ENCODE results near the gene AQR.

GRCh38 chr15:34815836-34816235, 153.7 kb downstream of the AQR start:
- TF ChIP-seq EP300 (IDR thresholded peaks at IDR 0.05; ENCODE audit: borderline replicate concordance in 1 of 2, control insufficient read depth in 1 of 2, low read depth in 2 of 2, low read length in 2 of 2) (no peak), EZH2 (IDR thresholded peaks at IDR 0.05; ENCODE audit: borderline replicate concordance, control insufficient read depth, low read depth, low read length) (no peak), CTCF (IDR thresholded peaks at IDR 0.05 in 2 of 3, conservative IDR thresholded peaks at IDR 0.05 in 1 of 3; ENCODE audit: control insufficient read depth in 2 of 3, extremely low read depth in 1 of 3, insufficient read depth in 1 of 3, low read depth in 3 of 3, low read length in 3 of 3) (no peak), BCL3 (IDR thresholded peaks at IDR 0.05; ENCODE audit: borderline replicate concordance, insufficient read depth, low read depth, low read length, poor library complexity, severe bottlenecking) (no peak), ZNF384 (IDR thresholded peaks at IDR 0.05; ENCODE audit: borderline replicate concordance, low read depth, low read length) (no peak)

Measured in GM12878 (cell line).